HG03571 (cell line): ENCODE results near the gene AGBL4.

Source experiments
- ATAC-seq: cut with Tn5 transposase; IDR thresholded peaks from one replicate; pipeline ENCODE4 v1.9.1; 2021; ENCODE audit not compliant: unreplicated experiment

Gene AGBL4

GRCh38 chr1:48673332-48674105, 1350.2 kb downstream of the AGBL4 start:
- no peak for ATAC-seq

- ATAC-seq: no peak
Measured at GRCh38 chr1:48671578-48671977, 1352.2 kb downstream of the AGBL4 start.

- no peak for ATAC-seq
Measured at GRCh38 chr1:48670234-48671020, 1353.3 kb downstream of the AGBL4 start.

GRCh38 chr1:48668339-48668738, 1355.4 kb downstream of the AGBL4 start:
- ATAC-seq: no peak

GRCh38 chr1:48667782-48668181, 1356.0 kb downstream of the AGBL4 start:
- no peak for ATAC-seq

- no peak for ATAC-seq
Measured at GRCh38 chr1:48665708-48666407, 1357.9 kb downstream of the AGBL4 start.

GRCh38 chr1:48661726-48662463, 1361.9 kb downstream of the AGBL4 start:
- ATAC-seq: no peak

GRCh38 chr1:48659801-48660200, 1364.0 kb downstream of the AGBL4 start:
- ATAC-seq: no peak

- no peak for ATAC-seq
Measured at GRCh38 chr1:48657413-48657812, 1366.3 kb downstream of the AGBL4 start.

- no peak for ATAC-seq
Measured at GRCh38 chr1:48654606-48655210, 1369.0 kb downstream of the AGBL4 start.

- no peak for ATAC-seq
Measured at GRCh38 chr1:48652334-48652733, 1371.4 kb downstream of the AGBL4 start.

- ATAC-seq: no peak
Measured at GRCh38 chr1:48649880-48650279, 1373.9 kb downstream of the AGBL4 start.

- no peak for ATAC-seq
Measured at GRCh38 chr1:48645883-48646282, 1377.9 kb downstream of the AGBL4 start.

- ATAC-seq: no peak
Measured at GRCh38 chr1:48644905-48645605, 1378.7 kb downstream of the AGBL4 start.

- no peak for ATAC-seq
Measured at GRCh38 chr1:48644190-48644900, 1379.4 kb downstream of the AGBL4 start.

GRCh38 chr1:48643193-48643592, 1380.6 kb downstream of the AGBL4 start:
- ATAC-seq: no peak

GRCh38 chr1:48640836-48641492, 1382.8 kb downstream of the AGBL4 start:
- ATAC-seq: no peak

GRCh38 chr1:48629867-48630266, 1393.9 kb downstream of the AGBL4 start:
- no peak for ATAC-seq

- no peak for ATAC-seq
Measured at GRCh38 chr1:48627486-48627885, 1396.3 kb downstream of the AGBL4 start.
